Lower lobe of right lung (tissue), 2 donors: ENCODE results near the gene G2E3. TPM values are rescaled to one million over a fixed set of nuclear protein-coding genes. Genes with fewer than 3 reads are reported as not detected.
A peak's percentile ranks its signal among the peaks of the same experiment; 100 is the strongest.

Source experiments
- ATAC-seq, 2 donors: fragments of 200-7000 bp; cut with Tn5 transposase; one replicate each; pipeline ENCODE4 v1.9.1; 2020 to 2022; ENCODE audit warnings: mild to moderate bottlenecking in 2 of 2, moderate library complexity in 2 of 2
- DNase-seq: peaks from one replicate; pipeline ENCODE4 v3.0.0-alpha.2; 2020
- H3K27ac ChIP-seq: fragments of 200-600 bp; one replicate; pipeline ENCODE4 v1.8.0; 2022
- H3K27me3 ChIP-seq: fragments of 200-600 bp; one replicate; pipeline ENCODE4 v1.8.0; 2022; ENCODE audit warnings: low read depth
- H3K36me3 ChIP-seq: fragments of 200-600 bp; one replicate; pipeline ENCODE4 v1.8.0; 2022; ENCODE audit warnings: mild to moderate bottlenecking
- H3K4me1 ChIP-seq: fragments of 200-600 bp; one replicate; pipeline ENCODE4 v1.8.0; 2022
- H3K4me3 ChIP-seq: fragments of 200-600 bp; one replicate; pipeline ENCODE4 v1.8.0; 2022; ENCODE audit warnings: mild to moderate bottlenecking
- H3K9me3 ChIP-seq: fragments of 200-600 bp; one replicate; pipeline ENCODE4 v1.8.0; 2022
- intact Hi-C: fragments of 100-400 bp; cut with DNase I; formaldehyde crosslinking; loops from one replicate; pipeline ENCODE4 v1.11.0; 2022
- long read RNA-seq: library from polyadenylated mRNA; unstranded; transcript quantifications from one replicate; pipeline ENCODE4 v2.0.0, GENCODE V29; 2021
- total RNA-seq: library from RNA; stranded (reverse); fragmentation: NEBNext Ultra II Directional; extraction: Animal tissue kit (Norgen Biotek cat#: 25700); gene quantifications from one replicate; pipeline ENCODE4 v1.2.1, GENCODE V29; 2021
- TF ChIP-seq, protein P1 (sequence below): fragments of 200-600 bp; IDR thresholded peaks from one replicate; pipeline ENCODE4 v1.8.0; 2022; ENCODE audit warnings: antibody characterized with exemption, mild to moderate bottlenecking
- donor health status: DM: no; HTN: yes; CAD: no; lungs with severe emphysema.

Gene G2E3, protein sequence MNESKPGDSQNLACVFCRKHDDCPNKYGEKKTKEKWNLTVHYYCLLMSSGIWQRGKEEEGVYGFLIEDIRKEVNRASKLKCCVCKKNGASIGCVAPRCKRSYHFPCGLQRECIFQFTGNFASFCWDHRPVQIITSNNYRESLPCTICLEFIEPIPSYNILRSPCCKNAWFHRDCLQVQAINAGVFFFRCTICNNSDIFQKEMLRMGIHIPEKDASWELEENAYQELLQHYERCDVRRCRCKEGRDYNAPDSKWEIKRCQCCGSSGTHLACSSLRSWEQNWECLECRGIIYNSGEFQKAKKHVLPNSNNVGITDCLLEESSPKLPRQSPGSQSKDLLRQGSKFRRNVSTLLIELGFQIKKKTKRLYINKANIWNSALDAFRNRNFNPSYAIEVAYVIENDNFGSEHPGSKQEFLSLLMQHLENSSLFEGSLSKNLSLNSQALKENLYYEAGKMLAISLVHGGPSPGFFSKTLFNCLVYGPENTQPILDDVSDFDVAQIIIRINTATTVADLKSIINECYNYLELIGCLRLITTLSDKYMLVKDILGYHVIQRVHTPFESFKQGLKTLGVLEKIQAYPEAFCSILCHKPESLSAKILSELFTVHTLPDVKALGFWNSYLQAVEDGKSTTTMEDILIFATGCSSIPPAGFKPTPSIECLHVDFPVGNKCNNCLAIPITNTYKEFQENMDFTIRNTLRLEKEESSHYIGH
- 14.3 TPM for total RNA-seq
- long read RNA-seq, full-length matches to known transcripts = 11 of 17 reads
- long read RNA-seq, partial matches to known transcripts = 3 of 17 reads
- long read RNA-seq, other reads (novel, unspliced or antisense) = 3 of 17 reads

DNA sequence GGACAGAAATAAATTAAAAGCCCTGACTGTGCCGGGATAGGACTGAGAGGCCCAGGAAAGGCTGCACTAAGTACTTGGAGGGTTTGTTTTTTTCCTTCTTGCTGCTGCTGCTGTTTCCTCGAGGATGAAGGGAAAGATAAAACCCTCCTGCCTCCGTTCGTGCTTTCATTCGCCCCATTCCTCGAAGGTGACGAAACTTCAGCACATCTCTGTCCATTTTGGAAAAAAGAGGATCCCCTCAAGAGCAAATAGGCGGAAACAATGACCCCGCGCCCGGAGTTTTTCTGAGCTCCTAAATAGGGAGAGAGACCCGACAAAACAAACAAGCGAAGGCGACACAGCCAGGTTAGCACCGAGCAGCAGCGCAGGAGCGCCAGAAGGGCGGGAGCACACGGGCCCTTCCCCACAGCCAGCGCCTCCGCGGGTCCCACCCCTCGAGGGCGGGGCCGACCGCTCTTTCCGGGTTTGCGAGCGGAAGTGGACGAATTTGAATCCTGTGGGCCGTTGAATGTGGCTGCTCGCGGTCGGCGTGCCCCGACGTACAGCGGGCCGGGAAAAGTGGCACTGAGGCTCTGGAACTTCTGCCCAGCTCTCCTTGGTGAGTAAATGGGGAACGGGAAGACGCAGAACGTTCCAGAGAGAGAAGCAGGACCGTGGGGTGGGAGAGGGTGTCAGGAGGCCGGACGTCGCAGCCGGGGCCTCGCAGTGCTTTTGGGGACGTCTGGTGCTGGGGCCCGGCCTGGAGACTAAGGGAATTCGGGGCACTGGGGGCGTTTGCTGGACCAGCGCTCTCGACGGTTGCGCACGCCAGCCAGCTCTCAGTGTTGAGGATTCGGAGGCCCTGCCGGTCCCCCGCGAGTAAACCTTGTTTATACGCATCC is at the start of gene G2E3:
Gene G2E3, plus strand, starts transcription at position 484 of the 881 bp plus-strand sequence. CDS start 21,922 bp downstream, outside the sequence.
- intact Hi-C loops = no loop called here
- H3K4me3 ChIP-seq = peak within 1 kb of the TSS; percentile 82
- TF ChIP-seq, protein P1, sequence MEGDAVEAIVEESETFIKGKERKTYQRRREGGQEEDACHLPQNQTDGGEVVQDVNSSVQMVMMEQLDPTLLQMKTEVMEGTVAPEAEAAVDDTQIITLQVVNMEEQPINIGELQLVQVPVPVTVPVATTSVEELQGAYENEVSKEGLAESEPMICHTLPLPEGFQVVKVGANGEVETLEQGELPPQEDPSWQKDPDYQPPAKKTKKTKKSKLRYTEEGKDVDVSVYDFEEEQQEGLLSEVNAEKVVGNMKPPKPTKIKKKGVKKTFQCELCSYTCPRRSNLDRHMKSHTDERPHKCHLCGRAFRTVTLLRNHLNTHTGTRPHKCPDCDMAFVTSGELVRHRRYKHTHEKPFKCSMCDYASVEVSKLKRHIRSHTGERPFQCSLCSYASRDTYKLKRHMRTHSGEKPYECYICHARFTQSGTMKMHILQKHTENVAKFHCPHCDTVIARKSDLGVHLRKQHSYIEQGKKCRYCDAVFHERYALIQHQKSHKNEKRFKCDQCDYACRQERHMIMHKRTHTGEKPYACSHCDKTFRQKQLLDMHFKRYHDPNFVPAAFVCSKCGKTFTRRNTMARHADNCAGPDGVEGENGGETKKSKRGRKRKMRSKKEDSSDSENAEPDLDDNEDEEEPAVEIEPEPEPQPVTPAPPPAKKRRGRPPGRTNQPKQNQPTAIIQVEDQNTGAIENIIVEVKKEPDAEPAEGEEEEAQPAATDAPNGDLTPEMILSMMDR = no peak
- ATAC-seq (peak; percentile 99 to 100), DNase-seq (peak; percentile 92)
- no peaks in the 10 kb centered on the region for H3K9me3 ChIP-seq
- H3K27me3 ChIP-seq = no peaks in the 10 kb centered on the region
- peak within 1 kb of the TSS; percentile 83 for H3K27ac ChIP-seq
- H3K4me1 ChIP-seq = peaks cover 15% of the 10 kb centered on the region
- no peaks in the 10 kb centered on the region for H3K36me3 ChIP-seq

DNA sequence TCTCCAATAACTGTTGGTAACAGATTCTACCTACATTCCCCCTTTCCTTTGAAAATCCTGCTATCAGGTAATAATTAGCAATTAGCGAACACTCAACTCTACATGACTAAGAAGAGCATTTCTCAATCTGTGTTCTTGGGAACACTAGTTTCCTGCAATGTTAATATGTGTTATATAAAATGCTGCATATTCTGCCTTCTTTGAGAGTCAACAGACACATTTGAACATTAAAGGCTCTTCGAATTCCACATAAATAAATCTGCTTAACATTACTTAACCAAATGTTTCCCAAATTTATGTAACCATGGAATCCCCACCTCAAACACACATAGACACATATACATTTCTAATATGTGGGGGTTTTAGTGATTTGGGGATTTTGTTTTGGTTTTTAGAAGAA is 41.2 kb upstream of the G2E3 start:
- H3K9me3 ChIP-seq = no peaks in the 10 kb centered on the region
- no peaks in the 10 kb centered on the region for H3K36me3 ChIP-seq
- no peak overlapping the region for H3K27ac ChIP-seq
- no peak for ATAC-seq
- intact Hi-C loops = no loop called here
- no peaks in the 10 kb centered on the region for H3K4me1 ChIP-seq
- H3K27me3 ChIP-seq = no peaks in the 10 kb centered on the region
- no peak overlapping the region for H3K4me3 ChIP-seq
- TF ChIP-seq, protein P1 = no peak
- no peak for DNase-seq

DNA sequence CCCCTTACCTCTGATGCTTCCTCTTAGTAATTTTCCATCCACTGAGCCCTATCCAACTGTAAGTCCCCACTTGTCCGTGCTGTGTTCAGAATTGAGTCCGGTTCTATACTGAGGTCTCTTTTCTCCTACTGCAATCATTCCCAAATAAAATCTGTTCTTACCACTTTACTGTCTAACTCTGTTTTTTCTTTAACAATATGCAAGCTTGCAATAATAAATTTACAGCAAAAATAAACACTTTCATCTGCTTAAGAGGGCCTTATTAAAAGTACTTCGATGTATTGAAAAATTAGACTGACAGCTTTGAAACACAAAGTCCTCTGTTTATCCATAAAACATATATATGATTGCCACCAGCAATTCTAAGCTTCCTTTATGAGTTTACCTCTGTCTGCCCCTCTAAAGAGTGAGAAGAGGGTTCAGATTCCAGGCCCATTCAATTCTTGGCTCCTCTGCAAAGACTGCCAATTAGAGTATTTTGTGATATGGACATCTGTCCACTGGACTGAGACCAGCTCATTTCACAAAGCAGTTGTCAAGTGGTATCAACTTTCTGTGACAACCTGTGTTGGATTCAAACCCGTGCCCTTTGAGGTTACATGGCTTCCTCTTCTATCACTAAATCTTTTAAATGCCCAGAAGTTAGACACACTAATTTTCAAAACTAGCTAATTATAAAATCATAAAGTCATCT is 39.9 kb upstream of the G2E3 start:
- no peak overlapping the region for H3K27ac ChIP-seq
- ATAC-seq = no peak
- H3K36me3 ChIP-seq = no peaks in the 10 kb centered on the region
- no peak for DNase-seq
- H3K27me3 ChIP-seq = no peaks in the 10 kb centered on the region
- H3K4me1 ChIP-seq = no peaks in the 10 kb centered on the region
- intact Hi-C loops = no loop called here
- no peak overlapping the region for H3K4me3 ChIP-seq
- H3K9me3 ChIP-seq = no peaks in the 10 kb centered on the region
- TF ChIP-seq, protein P1 = no peak

DNA sequence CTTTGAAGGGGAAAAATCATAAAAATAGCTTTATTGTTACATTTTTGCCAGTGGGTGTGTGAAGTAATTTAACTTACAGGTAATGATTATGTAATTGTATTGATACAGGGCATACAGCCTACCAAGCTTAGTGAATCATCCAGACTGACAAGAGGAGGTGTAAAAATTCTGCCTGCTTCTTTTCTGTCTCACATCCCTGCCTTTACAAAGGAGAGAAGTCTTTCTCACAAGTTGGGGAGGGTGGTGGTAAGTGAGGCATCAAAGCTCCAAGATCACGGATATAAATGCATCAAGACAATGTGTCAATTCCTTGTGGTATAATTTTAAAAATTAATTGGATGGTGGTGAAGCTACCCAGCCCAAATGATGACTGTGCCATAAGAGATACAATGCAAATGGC is 39.0 kb upstream of the G2E3 start:
- DNase-seq = no peak
- no peak overlapping the region for H3K27ac ChIP-seq
- no peaks in the 10 kb centered on the region for H3K9me3 ChIP-seq
- no peak overlapping the region for H3K4me3 ChIP-seq
- ATAC-seq = no peak
- H3K4me1 ChIP-seq = no peaks in the 10 kb centered on the region
- no peaks in the 10 kb centered on the region for H3K36me3 ChIP-seq
- intact Hi-C loops = no loop called here
- TF ChIP-seq, protein P1 = no peak
- no peaks in the 10 kb centered on the region for H3K27me3 ChIP-seq
